GM21723 (cell line): ENCODE results near the gene MIPOL1.
"Not testable (repeated sequence)": the region's sequence is repeated elsewhere in the genome, so short reads cannot be mapped to it uniquely, and the experiment has no call there.

Experiments used
- ATAC-seq: cut with Tn5 transposase; IDR thresholded peaks from one replicate; pipeline ENCODE4 v1.9.1; 2021; ENCODE audit warnings: mild to moderate bottlenecking, moderate library complexity; ENCODE audit not compliant: unreplicated experiment

The MIPOL1 gene

DNA sequence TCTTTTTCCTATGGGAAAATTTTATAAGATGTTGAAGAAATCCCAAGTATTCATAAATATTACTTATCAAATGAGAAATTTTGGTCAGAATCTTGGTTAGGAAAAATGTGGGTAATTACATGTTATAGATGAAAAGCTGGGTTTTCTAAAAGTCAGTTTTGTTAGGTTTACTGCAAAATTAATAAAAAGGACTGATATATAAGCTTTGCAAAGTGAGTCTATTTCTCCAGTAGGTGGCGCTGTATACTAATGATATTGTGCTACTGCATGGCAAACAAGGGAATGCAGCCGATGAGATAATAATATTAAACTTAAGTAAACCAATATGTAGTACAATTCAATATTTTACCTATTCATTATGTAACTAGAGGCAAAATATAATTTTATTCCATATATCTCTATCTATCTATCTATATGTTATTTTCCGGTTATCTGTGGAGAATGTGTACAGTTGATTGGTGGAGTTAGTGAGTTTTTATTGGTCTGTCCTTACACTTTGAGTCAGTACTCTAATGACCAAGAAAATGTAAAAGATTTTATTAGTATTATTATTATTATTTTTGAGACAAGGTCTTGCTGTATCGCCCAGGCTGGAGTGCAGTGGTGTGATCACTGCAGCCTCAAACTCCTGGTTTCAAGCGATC, 32.9 kb downstream of the MIPOL1 start:
- ATAC-seq: peak; percentile 74

DNA sequence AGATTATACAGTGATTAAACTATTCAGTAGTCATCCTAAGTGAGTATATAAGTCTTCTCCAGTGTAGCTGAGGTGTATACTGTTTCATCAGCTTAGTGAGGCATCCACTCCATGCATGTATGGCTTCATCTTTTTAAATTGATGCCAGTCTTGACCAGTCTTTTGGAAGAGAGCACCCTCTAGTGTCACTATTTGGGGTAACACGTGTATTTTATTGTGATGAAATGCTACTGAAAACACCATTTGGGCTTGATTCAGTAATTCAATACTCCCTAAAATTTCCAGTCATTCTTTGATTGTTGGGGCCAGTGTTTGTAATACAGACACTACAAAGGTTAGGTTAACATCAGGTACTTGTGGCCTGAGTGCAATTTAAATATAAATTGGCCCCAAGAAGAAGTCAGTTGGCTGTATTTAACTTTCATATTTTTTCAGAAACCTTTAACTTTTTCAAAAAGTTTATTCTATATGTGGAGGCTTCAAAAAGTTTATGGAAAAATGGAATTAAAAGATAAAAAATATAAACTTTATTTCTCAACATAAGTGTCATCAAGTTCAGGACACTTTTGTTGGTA, 35.3 kb downstream of the MIPOL1 start:
- ATAC-seq: no peak

DNA sequence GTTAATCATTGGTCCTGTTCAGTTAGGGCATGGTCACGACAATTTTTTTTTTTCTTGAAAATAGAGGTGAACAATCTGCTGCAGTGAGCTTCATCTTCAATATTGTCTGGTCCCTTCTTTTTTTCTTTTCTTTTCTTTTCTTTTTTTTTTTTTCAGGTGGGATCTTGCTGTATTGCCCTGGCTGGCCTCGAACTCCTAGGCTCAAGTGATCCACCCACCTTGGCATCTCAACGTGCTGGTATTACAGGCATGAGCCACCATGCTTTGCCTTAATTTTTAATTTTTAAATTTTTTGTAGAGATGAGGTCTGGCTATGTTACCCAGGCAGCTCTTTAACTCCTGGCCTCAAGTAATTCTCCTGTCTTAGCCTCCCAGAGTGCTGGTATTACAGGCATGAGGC, 36.5 kb downstream of the MIPOL1 start:
- ATAC-seq: no peak

DNA sequence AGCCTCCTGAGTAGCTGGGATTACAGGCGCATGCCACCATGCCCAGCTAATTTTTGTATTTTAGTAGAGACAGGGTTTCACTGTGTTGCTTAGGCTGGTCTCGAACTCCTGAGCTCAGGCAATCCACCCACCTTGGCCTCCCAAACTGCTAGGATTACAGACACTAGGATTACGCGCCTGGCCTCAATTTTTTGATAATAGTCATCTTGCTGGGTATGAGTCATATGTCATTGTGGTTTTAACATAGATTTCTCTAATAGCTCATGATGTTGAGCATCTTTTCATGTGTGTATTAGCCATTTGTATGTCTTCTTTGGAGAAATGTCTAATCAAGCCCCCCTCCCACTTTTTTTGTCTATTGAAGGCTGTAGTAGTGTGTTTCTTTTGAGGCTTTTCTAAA, 38.3 kb downstream of the MIPOL1 start:
- ATAC-seq: not testable (repeated sequence)

- no peak for ATAC-seq
Observed at GRCh38 chr14:37237094-37237493, 39.4 kb downstream of the MIPOL1 start.

- ATAC-seq: no peak
Observed at GRCh38 chr14:37237735-37238200, 40.0 kb downstream of the MIPOL1 start.

DNA sequence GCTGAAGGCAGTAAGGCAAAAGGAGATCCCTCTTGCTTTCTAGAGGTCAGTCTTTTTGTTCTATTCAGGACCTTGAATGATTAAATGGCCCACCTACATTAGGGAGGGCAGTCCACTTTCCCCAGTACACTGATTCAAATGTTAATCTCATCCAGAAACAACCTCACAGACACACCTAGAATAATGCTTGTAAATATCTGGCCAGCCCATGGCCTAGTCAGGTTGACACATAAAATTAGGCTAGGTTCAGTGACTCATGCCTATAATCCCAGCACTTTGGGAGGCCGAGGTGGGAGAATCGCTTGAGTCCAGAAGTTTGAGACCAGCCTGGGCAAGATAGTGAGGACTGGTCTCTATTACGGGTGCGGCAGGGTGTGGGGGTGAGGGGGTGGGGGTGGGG, 43.5 kb downstream of the MIPOL1 start:
- no peak for ATAC-seq

- peak; percentile 61 for ATAC-seq
Observed at GRCh38 chr14:37246427-37246829, 48.7 kb downstream of the MIPOL1 start.

GRCh38 chr14:37247791-37248461, 50.2 kb downstream of the MIPOL1 start:
- ATAC-seq: no peak

DNA sequence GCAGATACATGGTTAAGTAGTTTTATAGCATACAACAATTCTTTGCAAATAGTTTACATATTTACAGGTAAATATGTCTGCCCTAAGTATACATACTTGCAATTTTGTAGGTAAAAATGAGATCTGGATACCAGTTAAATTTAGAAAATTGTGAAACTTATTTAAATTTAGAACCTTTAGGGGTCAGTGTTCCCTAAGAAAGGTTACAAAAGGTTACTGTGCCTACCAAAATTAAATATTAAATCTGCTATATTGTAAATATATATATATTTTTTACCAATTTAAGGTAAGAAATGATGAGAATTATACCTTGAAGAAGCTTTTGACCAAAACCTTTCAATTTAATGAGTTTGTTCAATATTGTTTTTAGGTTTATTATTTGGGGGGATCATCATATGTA, 54.0 kb downstream of the MIPOL1 start:
- no peak for ATAC-seq

DNA sequence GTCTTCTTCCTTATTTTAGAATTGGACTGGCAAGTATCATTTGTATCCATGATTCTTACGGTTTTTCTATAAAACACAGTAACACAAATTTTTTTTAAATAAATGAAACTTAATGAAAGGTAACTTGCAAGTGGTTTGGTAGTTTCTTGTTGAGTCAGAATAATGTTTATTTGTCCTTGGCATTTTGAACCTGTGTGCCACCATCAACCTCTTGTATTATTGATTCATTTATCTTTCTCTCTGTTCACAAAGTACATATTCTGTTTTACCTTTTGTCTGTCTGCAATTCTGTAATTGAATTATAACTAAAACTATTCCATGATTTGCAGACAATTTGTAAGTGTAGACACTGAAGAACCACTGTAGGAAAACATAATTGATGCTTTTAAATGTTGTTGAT, 54.7 kb downstream of the MIPOL1 start:
- no peak for ATAC-seq

DNA sequence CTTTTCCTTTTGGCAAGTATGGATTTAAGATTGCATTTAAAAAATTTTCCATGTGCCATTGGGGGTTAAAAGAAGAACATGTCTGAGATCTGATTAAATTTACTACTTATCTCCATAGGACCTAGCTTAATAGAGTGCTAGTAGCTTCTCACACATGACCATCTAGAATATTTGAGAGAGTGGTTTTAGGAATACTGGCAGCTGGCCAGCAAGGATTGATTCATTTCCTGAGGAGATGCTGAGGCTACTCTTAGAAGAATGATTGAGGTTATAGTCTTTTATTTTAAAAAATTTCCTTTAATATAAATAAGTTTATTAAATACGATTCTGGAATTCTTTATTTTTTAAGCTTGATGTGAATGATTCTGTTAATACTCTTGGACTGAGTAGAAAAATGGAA, 56.2 kb downstream of the MIPOL1 start:
- no peak for ATAC-seq

GRCh38 chr14:37254411-37254947, 56.7 kb downstream of the MIPOL1 start:
- no peak for ATAC-seq

GRCh38 chr14:37257501-37258070, 59.8 kb downstream of the MIPOL1 start:
- ATAC-seq: no peak

DNA sequence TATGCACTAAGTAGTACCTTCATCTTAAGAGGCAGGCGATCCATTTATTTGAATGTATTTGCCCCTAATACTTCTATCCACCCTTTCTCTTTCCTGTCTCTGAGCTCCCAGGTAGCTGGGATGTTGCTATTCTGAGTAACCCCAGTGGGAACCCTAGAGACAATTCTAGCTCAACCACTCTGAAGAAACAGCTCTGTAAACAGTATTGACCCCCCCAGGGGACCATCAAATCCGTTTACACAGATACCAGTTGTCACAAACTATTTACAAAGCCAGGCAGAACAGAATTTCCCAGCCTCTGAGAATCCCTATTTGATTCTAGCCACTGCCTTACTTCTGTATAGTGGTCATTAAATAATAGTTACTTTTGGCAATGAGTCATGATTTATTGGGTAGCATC, 64.9 kb downstream of the MIPOL1 start:
- no peak for ATAC-seq

GRCh38 chr14:37263656-37264236, 66.0 kb downstream of the MIPOL1 start:
- ATAC-seq: no peak

- ATAC-seq: no peak
Observed at GRCh38 chr14:37268788-37269187, 71.1 kb downstream of the MIPOL1 start.

DNA sequence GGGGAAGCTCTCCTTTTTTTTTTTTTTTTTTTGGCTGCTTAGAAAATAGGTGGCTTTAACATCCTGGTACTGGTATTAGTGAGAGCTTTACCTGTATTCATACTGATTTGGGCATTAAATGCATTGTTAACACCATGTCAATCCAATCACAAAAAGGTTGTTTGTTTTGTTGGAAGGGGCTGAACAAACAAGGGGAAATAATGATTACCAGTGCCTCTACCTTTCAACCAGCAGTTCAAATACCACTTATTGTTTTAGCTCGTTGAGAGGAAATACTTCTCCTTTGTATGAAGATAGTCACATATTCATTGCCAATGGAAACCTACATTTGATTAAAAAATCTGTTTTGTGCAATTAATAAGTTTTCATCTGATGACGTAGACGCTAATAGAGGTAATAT, 72.9 kb downstream of the MIPOL1 start:
- no peak for ATAC-seq

- no peak for ATAC-seq
Observed at GRCh38 chr14:37272569-37272968, 74.8 kb downstream of the MIPOL1 start.

DNA sequence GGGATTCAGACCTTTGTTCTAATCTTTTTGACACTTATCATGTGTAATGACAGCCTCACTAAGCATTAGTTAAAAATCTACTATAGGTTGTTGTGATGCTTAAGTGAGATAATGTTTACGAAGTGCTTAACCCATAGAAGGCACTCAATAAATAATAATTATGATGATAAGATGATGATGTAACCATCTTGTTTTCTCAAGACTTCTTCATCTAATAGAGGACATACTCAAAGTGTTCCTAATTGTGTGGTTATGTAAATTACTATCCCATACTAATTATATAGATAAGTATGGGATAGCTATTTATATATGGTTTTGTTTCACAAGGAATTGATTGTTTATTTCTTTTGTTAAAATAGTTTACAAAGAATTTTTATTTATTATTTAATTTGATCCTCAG, 76.9 kb downstream of the MIPOL1 start:
- no peak for ATAC-seq

GRCh38 chr14:37275963-37276362, 78.2 kb downstream of the MIPOL1 start:
- ATAC-seq: no peak
